Stimulated activated naive CD4-positive, alpha-beta T cell treated with Interleukin-2 at 50 U/mL for 16 hours (primary cell): Measurements from ENCODE around the gene DNAAF1.
"Not testable (repeated sequence)": the region's sequence is repeated elsewhere in the genome, so short reads cannot be mapped to it uniquely, and the experiment has no call there.

Source experiments
- DNase-seq: peaks from one replicate; lab custom pipeline; 2025; lab: John Stamatoyannopoulos, UW

The DNAAF1 gene

GRCh38 chr16:84144859-84145639 is at the start of gene DNAAF1, which contains the start of gene HSDL1:
DNAAF1 (plus strand) TSS chr16:84145308; CDS start chr16:84145441, 133 bp downstream.
HSDL1 (minus strand) TSS chr16:84145177; CDS start chr16:84131321, 13,856 bp downstream.
- DNase-seq, result peak; percentile 88

GRCh38 chr16:84095466-84095865 is 49.6 kb upstream of the DNAAF1 start:
- no peak for DNase-seq

- DNase-seq, result no peak
Measured at GRCh38 chr16:84096447-84097005, 48.6 kb upstream of the DNAAF1 start.

GRCh38 chr16:84098939-84099338 is 46.2 kb upstream of the DNAAF1 start:
- DNase-seq, result no peak

- DNase-seq, result no peak
Measured at GRCh38 chr16:84103678-84104077, 41.4 kb upstream of the DNAAF1 start.

- no peak for DNase-seq
Measured at GRCh38 chr16:84104231-84104630, 40.9 kb upstream of the DNAAF1 start.

GRCh38 chr16:84105301-84105815 is 39.8 kb upstream of the DNAAF1 start:
- DNase-seq, result no peak

- DNase-seq, result no peak
Measured at GRCh38 chr16:84105948-84106740, 39.0 kb upstream of the DNAAF1 start.

GRCh38 chr16:84107921-84108320 is 37.2 kb upstream of the DNAAF1 start:
- DNase-seq, result no peak

- no peak for DNase-seq
Measured at GRCh38 chr16:84109598-84110335, 35.3 kb upstream of the DNAAF1 start.

GRCh38 chr16:84110527-84110926 is 34.6 kb upstream of the DNAAF1 start:
- DNase-seq, result no peak

- DNase-seq, result no peak
Measured at GRCh38 chr16:84111525-84111924, 33.6 kb upstream of the DNAAF1 start.

GRCh38 chr16:84111949-84112348 is 33.2 kb upstream of the DNAAF1 start:
- DNase-seq, result peak; percentile 35

- no peak for DNase-seq
Measured at GRCh38 chr16:84115919-84116719, 29.0 kb upstream of the DNAAF1 start.

GRCh38 chr16:84116720-84117493 is 28.2 kb upstream of the DNAAF1 start, which contains the start of gene MBTPS1:
MBTPS1 (minus strand) TSS chr16:84116942; CDS start chr16:84101783, 15,159 bp downstream.
- DNase-seq, result peak; percentile 98

GRCh38 chr16:84117494-84117843 is 27.6 kb upstream of the DNAAF1 start:
- peak; percentile 45 for DNase-seq

- DNase-seq, result not testable (repeated sequence)
Measured at GRCh38 chr16:84118315-84118714, 26.8 kb upstream of the DNAAF1 start.

GRCh38 chr16:84119368-84119767 is 25.7 kb upstream of the DNAAF1 start:
- DNase-seq, result no peak

- no peak for DNase-seq
Measured at GRCh38 chr16:84120023-84120422, 25.1 kb upstream of the DNAAF1 start.

GRCh38 chr16:84121007-84121406 is 24.1 kb upstream of the DNAAF1 start:
- no peak for DNase-seq
